Neural progenitor cell (in vitro differentiated cells): Measurements from ENCODE around the gene OAS3.

Experiments
- EZH2 ChIP-seq: fragments of 200-600 bp; sonication (generic); IDR thresholded peaks from 2 replicates; pipeline ENCODE4 v1.6.1; 2017; ENCODE audit warnings: antibody characterized with exemption, mild to moderate bottlenecking, moderate library complexity
- TF ChIP-seq, protein P1 (sequence below): fragments of 200-600 bp; sonication (generic); IDR thresholded peaks from 2 replicates; pipeline ENCODE4 v1.5.1; 2017; ENCODE audit warnings: antibody characterized with exemption, mild to moderate bottlenecking

DNA sequence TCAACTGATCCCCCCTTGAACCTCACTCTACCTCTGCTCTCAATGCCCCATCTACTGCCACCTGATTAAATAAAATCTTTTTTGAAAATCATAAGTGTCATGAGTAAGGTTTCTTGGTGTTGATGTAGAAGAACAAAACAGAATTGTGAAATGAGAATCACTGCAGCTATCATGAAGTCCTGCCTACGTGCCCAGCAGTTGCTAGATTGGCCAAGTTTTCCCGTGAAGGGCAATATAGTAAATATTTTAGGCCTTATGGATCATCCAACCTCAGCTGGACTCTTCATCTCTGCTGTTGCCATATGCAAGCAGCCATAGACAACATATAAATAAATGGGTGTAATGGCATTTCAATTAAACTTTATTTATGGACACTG is 5.2 kb upstream of the OAS3 start:
- TF ChIP-seq, protein P1, sequence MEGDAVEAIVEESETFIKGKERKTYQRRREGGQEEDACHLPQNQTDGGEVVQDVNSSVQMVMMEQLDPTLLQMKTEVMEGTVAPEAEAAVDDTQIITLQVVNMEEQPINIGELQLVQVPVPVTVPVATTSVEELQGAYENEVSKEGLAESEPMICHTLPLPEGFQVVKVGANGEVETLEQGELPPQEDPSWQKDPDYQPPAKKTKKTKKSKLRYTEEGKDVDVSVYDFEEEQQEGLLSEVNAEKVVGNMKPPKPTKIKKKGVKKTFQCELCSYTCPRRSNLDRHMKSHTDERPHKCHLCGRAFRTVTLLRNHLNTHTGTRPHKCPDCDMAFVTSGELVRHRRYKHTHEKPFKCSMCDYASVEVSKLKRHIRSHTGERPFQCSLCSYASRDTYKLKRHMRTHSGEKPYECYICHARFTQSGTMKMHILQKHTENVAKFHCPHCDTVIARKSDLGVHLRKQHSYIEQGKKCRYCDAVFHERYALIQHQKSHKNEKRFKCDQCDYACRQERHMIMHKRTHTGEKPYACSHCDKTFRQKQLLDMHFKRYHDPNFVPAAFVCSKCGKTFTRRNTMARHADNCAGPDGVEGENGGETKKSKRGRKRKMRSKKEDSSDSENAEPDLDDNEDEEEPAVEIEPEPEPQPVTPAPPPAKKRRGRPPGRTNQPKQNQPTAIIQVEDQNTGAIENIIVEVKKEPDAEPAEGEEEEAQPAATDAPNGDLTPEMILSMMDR, result no peak
- no peak for TF ChIP-seq EZH2
